Fibroblast of skin of left biceps (primary cell): ENCODE results near the gene MAPKAP1.

Experiments
- DNase-seq, 2 experiments: peaks; one replicate each; pipeline ENCODE4 v3.0.0-alpha.2; 2013; ENCODE audit warnings: low read depth in 2 of 2

MAPKAP1 gene

GRCh38 chr9:125388978-125389377 lies 318.0 kb downstream of the MAPKAP1 start:
- no peak for DNase-seq

GRCh38 chr9:125387861-125388524 lies 319.0 kb downstream of the MAPKAP1 start:
- DNase-seq, result no peak
